ENCODE data around the gene MMP21. TPM values are rescaled to one million over a fixed set of nuclear protein-coding genes. Genes with fewer than 3 reads are reported as not detected.

MMP21 gene
- not detected in 2 replicates for total RNA-seq

GRCh38 chr10:125775491-125776106 lies at the start of gene MMP21:
Gene MMP21 (minus strand): TSS chr10:125775821. CDS start chr10:125775821, 0 bp downstream.

DNA sequence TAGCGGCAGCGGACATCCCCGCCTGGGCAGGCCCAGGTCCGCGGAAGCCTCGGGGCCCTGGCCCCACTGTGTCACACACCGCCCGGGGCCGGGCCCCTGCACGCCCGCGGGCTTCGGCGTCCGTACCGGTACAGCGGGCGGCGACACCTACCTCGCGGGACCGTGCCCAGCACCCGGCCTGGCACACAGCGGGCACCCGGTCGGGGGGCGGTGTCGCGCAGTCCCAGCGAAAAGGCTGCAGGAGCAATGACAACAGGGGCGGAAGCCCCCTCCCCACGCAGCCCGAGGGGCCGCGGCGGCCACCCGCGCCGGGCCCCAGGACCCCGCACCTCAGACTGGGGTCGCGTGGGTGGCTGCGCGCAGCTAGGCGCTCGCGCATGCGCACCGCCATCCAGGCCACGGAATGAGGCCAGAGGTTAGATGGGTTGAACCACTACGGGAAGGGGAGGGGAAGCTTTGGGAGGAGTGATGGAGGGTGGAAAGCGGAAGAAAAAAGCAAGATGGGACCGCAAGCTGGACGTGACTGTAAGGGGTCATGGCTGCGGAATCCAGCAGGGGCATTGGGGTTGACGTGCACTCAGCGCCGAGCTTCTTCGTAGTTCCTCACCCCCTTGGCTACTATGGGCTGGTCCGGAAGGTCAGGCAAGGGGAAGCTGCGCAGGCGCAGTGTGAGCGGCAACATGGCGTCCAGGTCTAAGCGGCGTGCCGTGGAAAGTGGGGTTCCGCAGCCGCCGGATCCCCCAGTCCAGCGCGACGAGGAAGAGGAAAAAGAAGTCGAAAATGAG lies 47.4 kb upstream of the MMP21 start, which contains the start of the genes BCCIP and UROS:
BCCIP (plus strand) TSS at position 669 of the 785 bp plus-strand sequence; CDS start at position 681, 12 bp downstream.
UROS (minus strand) TSS at position 381 of the 785 bp plus-strand sequence. CDS start 6,759 bp downstream, outside the sequence.

DNA sequence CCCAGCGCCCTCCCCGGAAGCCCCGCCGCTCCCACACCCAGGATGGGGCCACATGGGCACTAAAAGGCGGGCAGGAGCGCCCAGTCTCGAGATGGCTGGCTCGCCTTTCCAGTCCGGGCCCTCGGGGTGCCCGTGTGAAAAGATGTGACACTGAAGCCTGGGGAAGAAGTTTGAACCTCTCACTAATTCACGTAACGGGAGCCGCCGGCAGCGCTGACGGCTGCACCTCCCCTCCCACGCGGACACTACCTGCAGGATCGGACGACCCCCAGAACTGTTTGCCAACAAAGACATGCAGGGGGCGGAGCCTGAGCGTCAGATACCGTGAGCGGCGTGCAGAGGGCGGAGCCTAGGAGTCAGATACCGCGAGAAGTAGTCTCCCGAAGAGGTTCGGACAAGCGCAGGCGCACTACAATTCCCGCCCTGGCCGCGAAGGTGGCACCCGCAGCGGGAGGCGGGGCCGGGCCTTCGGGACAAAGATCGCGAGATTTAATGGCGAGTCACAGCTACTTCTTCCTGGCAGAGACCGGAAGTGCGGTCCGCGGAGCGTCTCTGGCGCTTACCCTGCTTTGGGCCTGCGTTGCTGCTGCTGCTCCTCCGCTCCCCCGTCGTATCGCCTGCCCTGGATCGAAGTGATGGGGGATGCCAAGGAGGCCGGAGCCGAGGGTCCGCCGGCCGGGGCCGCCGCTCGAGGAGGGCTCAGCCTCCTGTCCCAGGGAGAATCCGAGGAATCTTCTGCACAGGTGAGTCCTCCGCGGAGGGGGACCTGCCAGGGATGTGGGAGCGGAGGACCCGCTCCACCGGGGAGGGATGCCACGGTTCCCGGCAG lies 56.2 kb downstream of the MMP21 start, which contains the start of gene EDRF1:
EDRF1 (plus strand) TSS at position 537 of the 829 bp plus-strand sequence; CDS start at position 636, 99 bp downstream.

Other genes starting within 250 kb of the MMP21 start
- not detected in 2 replicates for gene TEX36, start 92.7 kb downstream of the MMP21 start, total RNA-seq
- 15.2 and 19.6 TPM in 2 replicates for gene EDRF1, start 56.1 kb downstream of the MMP21 start, total RNA-seq
- gene UROS, start 47.4 kb upstream of the MMP21 start, total RNA-seq: 48.7 and 61.3 TPM in 2 replicates
- gene BCCIP, start 47.7 kb upstream of the MMP21 start, total RNA-seq: 42.2 and 44.7 TPM in 2 replicates
- 29.4 and 34.2 TPM in 2 replicates for gene DHX32, start 105.5 kb upstream of the MMP21 start, total RNA-seq
- gene FANK1, start 120.7 kb upstream of the MMP21 start, total RNA-seq: 0.71 and 1.4 TPM in 2 replicates